CD14-positive monocyte (primary cell): ENCODE measurements around the gene CDK5R2. TPM values are rescaled to one million over a fixed set of nuclear protein-coding genes. Genes with fewer than 3 reads are reported as not detected.
A peak's percentile ranks its signal among the peaks of the same experiment; 100 is the strongest.

Source experiments
- DNase-seq, 3 donors: peaks; one replicate each; pipeline ENCODE4 v3.0.0-alpha.2; 2011 to 2022
- H2AFZ ChIP-seq: 2 replicates; pipeline ENCODE4 v1.6.0; 2012; ENCODE audit warnings: mild to moderate bottlenecking, low read depth, low read length, inconsistent platforms; ENCODE audit not compliant: insufficient read depth, poor library complexity, severe bottlenecking
- H3K27ac ChIP-seq, 2 donors: 1 replicate in 1 of 2; 2 replicates in 1 of 2; pipeline ENCODE4 v1.5.1; 2012 to 2013; ENCODE audit warnings: low read length in 2 of 2, control low read depth in 1 of 2, inconsistent platforms in 1 of 2, low read depth in 1 of 2, mild to moderate bottlenecking in 1 of 2
- H3K27me3 ChIP-seq, 2 donors: one replicate each; pipeline versions ENCODE4 v1.6.0 to v1.6.1; 2011 to 2013; ENCODE audit warnings: low read length in 2 of 2; ENCODE audit not compliant: control insufficient read depth in 2 of 2, insufficient read depth in 2 of 2
- H3K36me3 ChIP-seq, 2 donors: replicated peaks in 1 of 2; 1 replicate in 1 of 2; 2 replicates in 1 of 2; pipeline versions ENCODE4 v1.5.1 to v1.6.1; 2012 to 2013; ENCODE audit warnings: low read length in 2 of 2, control low read depth in 1 of 2, inconsistent platforms in 1 of 2, mild to moderate bottlenecking in 1 of 2; ENCODE audit not compliant: insufficient read depth in 2 of 2, control insufficient read depth in 1 of 2
- H3K4me1 ChIP-seq, 2 donors: 1 replicate in 1 of 2; 2 replicates in 1 of 2; pipeline versions ENCODE4 v1.5.1 to v1.6.1; 2012 to 2013; ENCODE audit warnings: low read length in 2 of 2, control low read depth in 1 of 2, inconsistent platforms in 1 of 2, mild to moderate bottlenecking in 1 of 2, moderate library complexity in 1 of 2; ENCODE audit not compliant: insufficient read depth in 2 of 2, control insufficient read depth in 1 of 2
- H3K4me2 ChIP-seq: replicated peaks from 2 replicates; pipeline ENCODE3; 2012; ENCODE audit warnings: low read length, moderate library complexity, mild to moderate bottlenecking; ENCODE audit not compliant: poor library complexity, severe bottlenecking; ENCODE audit errors: extremely low read depth
- H3K4me3 ChIP-seq, 3 experiments: fragments of 200-600 bp in 1 of 3; sonication (generic) in 1 of 3; replicated peaks in 1 of 3; 1 replicate in 2 of 3; 2 replicates in 1 of 3; pipeline ENCODE4 v1.5.1; 2011 to 2013; ENCODE audit warnings: low read length in 3 of 3, mild to moderate bottlenecking in 3 of 3, control low read depth in 2 of 3, low read depth in 2 of 3, inconsistent platforms in 1 of 3, moderate library complexity in 1 of 3
- H3K79me2 ChIP-seq: 2 replicates; pipeline ENCODE4 v1.6.0; 2012; ENCODE audit warnings: mild to moderate bottlenecking, control low read depth, inconsistent platforms, low read length, moderate library complexity; ENCODE audit not compliant: insufficient read depth
- H3K9ac ChIP-seq: 2 replicates; pipeline ENCODE4 v1.6.0; 2017; ENCODE audit warnings: low read length, mild to moderate bottlenecking; ENCODE audit not compliant: insufficient read depth, poor library complexity, severe bottlenecking
- H3K9me3 ChIP-seq, 2 donors: replicated peaks in 1 of 2; 1 replicate in 1 of 2; 2 replicates in 1 of 2; pipeline versions ENCODE4 v1.5.1 to v1.6.1; 2012 to 2013; ENCODE audit warnings: low read length in 2 of 2, control low read depth in 1 of 2; ENCODE audit not compliant: control insufficient read depth in 1 of 2, insufficient read depth in 1 of 2
- H4K20me1 ChIP-seq: 2 replicates; pipeline ENCODE4 v1.6.0; 2012; ENCODE audit warnings: mild to moderate bottlenecking, low read length, control low read depth, moderate library complexity; ENCODE audit not compliant: insufficient read depth
- H3K27ac Mint-ChIP-seq, 7 donors: one replicate each; pipeline ENCODE4 v1.8.0; 2020; ENCODE audit warnings: mild to moderate bottlenecking in 7 of 7, mixed read lengths in 7 of 7, moderate library complexity in 6 of 7, inconsistent platforms in 2 of 7
- H3K27me3 Mint-ChIP-seq, 3 donors: one replicate each; pipeline ENCODE4 v1.8.0; 2021 to 2022; ENCODE audit warnings: low read depth in 3 of 3, mild to moderate bottlenecking in 3 of 3, mixed read lengths in 3 of 3, moderate library complexity in 3 of 3, inconsistent platforms in 1 of 3
- H3K36me3 Mint-ChIP-seq, 2 donors: one replicate each; pipeline ENCODE4 v1.8.0; 2020; ENCODE audit warnings: mixed read lengths in 2 of 2, inconsistent platforms in 1 of 2, mild to moderate bottlenecking in 1 of 2
- H3K4me1 Mint-ChIP-seq: one replicate; pipeline ENCODE4 v1.8.0; 2020; ENCODE audit warnings: mild to moderate bottlenecking, mixed read lengths
- H3K4me3 Mint-ChIP-seq, 2 donors: one replicate each; pipeline ENCODE4 v1.8.0; 2020; ENCODE audit warnings: mild to moderate bottlenecking in 2 of 2, mixed read lengths in 2 of 2, moderate library complexity in 1 of 2
- H3K9me3 Mint-ChIP-seq, 7 donors: one replicate each; pipeline ENCODE4 v1.8.0; 2020 to 2022; ENCODE audit warnings: mixed read lengths in 7 of 7, mild to moderate bottlenecking in 6 of 7, moderate library complexity in 6 of 7, inconsistent platforms in 2 of 7
- WGBS: methylation state at CpG from one replicate; pipeline ENCODE4 v1.1.5; 2013; ENCODE audit warnings: missing lambda C conversion rate; ENCODE audit not compliant: insufficient coverage; 5-methylcytosine and 5-hydroxymethylcytosine counted together
- intact Hi-C, 2 donors: fragments of 100-400 bp; cut with micrococcal nuclease; formaldehyde crosslinking; loops; one replicate each; pipeline versions ENCODE4 v1.15.0 to v1.15.1; 2023
- polyA plus RNA-seq, 3 donors: library from polyadenylated mRNA; depleted of rRNA in 1 of 3; unstranded in 2 of 3; stranded (reverse) in 1 of 3; fragments of 300-500 nt in 2 of 3; fragments of >200 nt in 1 of 3; fragmentation: Illumina TruSeq in 2 of 3; gene quantifications; 1 replicate in 2 of 3; 2 replicates in 1 of 3; pipeline ENCODE4 v1.2.3, GENCODE V29; 2012 to 2021
- TF ChIP-seq, protein P1 (sequence below): fragments of 200-600 bp; IDR thresholded peaks from one replicate; pipeline ENCODE4 v1.8.0; 2022; ENCODE audit warnings: antibody characterized with exemption, mild to moderate bottlenecking

The CDK5R2 gene
- polyA plus RNA-seq, 3 donors: not detected

DNA sequence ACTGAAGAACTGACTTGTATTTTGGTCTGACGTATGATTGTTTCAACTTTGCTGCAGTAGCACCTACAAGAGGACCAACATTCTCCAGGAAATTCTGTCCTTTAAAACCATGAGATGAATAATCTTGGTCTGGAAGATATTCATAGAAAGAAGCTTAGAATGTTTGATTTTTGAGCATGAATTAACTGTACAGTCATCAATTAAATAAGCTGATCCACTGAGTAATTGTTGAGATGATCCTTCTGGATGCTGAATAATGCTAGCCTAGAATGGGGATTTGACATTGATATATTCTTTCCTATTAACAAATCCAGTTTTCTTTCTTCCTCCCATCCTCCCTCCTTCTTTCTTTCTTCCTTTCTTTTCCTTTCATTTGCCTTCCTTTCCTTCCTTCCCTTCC is 39.0 kb upstream of the CDK5R2 start:
- Histone ChIP-seq H3K27ac (no peak overlapping the region), H3K27me3 (peaks cover 9 to 12% of the 10 kb centered on the region in 2 donors), H3K9ac (no peak overlapping the region), H2AFZ (no peak overlapping the region), H3K79me2 (no peaks in the 10 kb centered on the region), H3K9me3 (peaks cover 16 to 25% of the 10 kb centered on the region in 2 donors), H4K20me1 (no peaks in the 10 kb centered on the region), H3K36me3 (no peaks in the 10 kb centered on the region), H3K4me3 (no peak overlapping the region), H3K4me1 (no peaks in the 10 kb centered on the region), H3K4me2 (no peak overlapping the region)
- H3K9me3 Mint-ChIP-seq: peaks cover 22 to 32% (median 25%) of the 10 kb centered on the region in 7 donors
- WGBS: no CpG with 5 or more reads among the region's 1 CpG
- intact Hi-C loops: no loop called here
- H3K27me3 Mint-ChIP-seq: peaks cover 6 to 48% (median 28%) of the 10 kb centered on the region in 3 donors
- H3K4me3 Mint-ChIP-seq: peak overlapping the region in 1 of 2 donors; percentile 48
- TF ChIP-seq, protein P1, sequence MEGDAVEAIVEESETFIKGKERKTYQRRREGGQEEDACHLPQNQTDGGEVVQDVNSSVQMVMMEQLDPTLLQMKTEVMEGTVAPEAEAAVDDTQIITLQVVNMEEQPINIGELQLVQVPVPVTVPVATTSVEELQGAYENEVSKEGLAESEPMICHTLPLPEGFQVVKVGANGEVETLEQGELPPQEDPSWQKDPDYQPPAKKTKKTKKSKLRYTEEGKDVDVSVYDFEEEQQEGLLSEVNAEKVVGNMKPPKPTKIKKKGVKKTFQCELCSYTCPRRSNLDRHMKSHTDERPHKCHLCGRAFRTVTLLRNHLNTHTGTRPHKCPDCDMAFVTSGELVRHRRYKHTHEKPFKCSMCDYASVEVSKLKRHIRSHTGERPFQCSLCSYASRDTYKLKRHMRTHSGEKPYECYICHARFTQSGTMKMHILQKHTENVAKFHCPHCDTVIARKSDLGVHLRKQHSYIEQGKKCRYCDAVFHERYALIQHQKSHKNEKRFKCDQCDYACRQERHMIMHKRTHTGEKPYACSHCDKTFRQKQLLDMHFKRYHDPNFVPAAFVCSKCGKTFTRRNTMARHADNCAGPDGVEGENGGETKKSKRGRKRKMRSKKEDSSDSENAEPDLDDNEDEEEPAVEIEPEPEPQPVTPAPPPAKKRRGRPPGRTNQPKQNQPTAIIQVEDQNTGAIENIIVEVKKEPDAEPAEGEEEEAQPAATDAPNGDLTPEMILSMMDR: no peak
- no peak for DNase-seq
- no peaks in the 10 kb centered on the region for H3K4me1 Mint-ChIP-seq
- no peak overlapping the region for H3K27ac Mint-ChIP-seq
- H3K36me3 Mint-ChIP-seq: peaks cover 0 to 3% of the 10 kb centered on the region in 2 donors

DNA sequence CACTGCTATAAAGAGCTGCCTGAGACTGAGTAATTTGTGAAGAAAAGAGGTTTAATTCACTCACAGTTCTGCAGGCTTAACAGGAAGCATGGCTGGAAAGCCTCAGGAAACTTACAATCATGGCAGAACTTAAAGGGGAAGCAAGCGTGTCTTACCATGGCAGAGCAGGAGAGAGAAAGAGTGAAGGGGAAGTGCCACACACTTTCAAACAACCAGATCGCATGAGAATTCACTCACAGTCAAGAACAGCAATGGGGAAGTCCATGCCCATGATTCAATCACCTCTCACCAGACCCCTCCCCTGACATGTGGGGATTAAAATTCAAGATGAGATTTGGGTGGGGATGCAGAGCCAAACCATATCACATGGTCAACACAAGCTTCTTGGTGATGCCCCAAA is 34.7 kb upstream of the CDK5R2 start:
- peaks cover 0 to 3% of the 10 kb centered on the region in 2 donors for H3K36me3 Mint-ChIP-seq
- no peak overlapping the region for H2AFZ ChIP-seq
- no peak overlapping the region for H3K4me3 ChIP-seq
- H3K9me3 Mint-ChIP-seq: peaks cover 22 to 32% (median 25%) of the 10 kb centered on the region in 7 donors
- H3K27me3 ChIP-seq: peaks cover 2 to 3% of the 10 kb centered on the region in 2 donors
- H3K9ac ChIP-seq: no peak overlapping the region
- no peaks in the 10 kb centered on the region for H4K20me1 ChIP-seq
- no peak overlapping the region for H3K4me2 ChIP-seq
- peak in 2 of 3 donors; percentile 3 to 29 for DNase-seq
- H3K27ac Mint-ChIP-seq: no peak overlapping the region
- no peaks in the 10 kb centered on the region for H3K36me3 ChIP-seq
- H3K4me3 Mint-ChIP-seq: no peak overlapping the region
- no peak overlapping the region for H3K27ac ChIP-seq
- no peaks in the 10 kb centered on the region for H3K79me2 ChIP-seq
- H3K4me1 ChIP-seq: no peaks in the 10 kb centered on the region
- H3K27me3 Mint-ChIP-seq: peaks cover 7 to 45% (median 24%) of the 10 kb centered on the region in 3 donors
- no peaks in the 10 kb centered on the region for H3K4me1 Mint-ChIP-seq
- WGBS: no CpG with 5 or more reads among the region's 2 CpGs
- intact Hi-C loops: no loop called here
- TF ChIP-seq, protein P1: no peak
- H3K9me3 ChIP-seq: peaks cover 16 to 25% of the 10 kb centered on the region in 2 donors
